ENCODE data around the gene NUP93. TPM values are rescaled to one million over a fixed set of nuclear protein-coding genes. Genes with fewer than 3 reads are reported as not detected.
"Not testable (repeated sequence)": the region's sequence is repeated elsewhere in the genome, so short reads cannot be mapped to it uniquely, and the experiment has no call there.

The NUP93 gene
- total and polyA plus RNA-seq, 2 donors from 2014 or later: 34.8 to 48.8 TPM

- no peak for DNase-seq
- intact Hi-C loops (cut with DNase I): no loop called here
- Histone ChIP-seq H3K4me1 (ENCODE audit: control insufficient read depth in 2 of 3, insufficient read depth in 2 of 3, low read depth in 1 of 3, low read length in 3 of 3) (no peaks in the 10 kb centered on the region), H3K36me3 (ENCODE audit: control insufficient read depth in 2 of 3, insufficient read depth in 3 of 3, low read length in 3 of 3) (no peaks in the 10 kb centered on the region), H3K4me3 (ENCODE audit: low read length in 3 of 3) (no peak overlapping the region), H3K9ac (ENCODE audit: low read length in 3 of 3) (no peak overlapping the region), H3K27me3 (ENCODE audit: control insufficient read depth, insufficient read depth, low read length) (no peaks in the 10 kb centered on the region), H3K9me3 (ENCODE audit: control insufficient read depth in 2 of 3, insufficient read depth in 1 of 3, low read length in 3 of 3) (no peaks in the 10 kb centered on the region), H3K27ac (ENCODE audit: low read depth in 2 of 2, low read length in 2 of 2) (no peak overlapping the region)
- TF ChIP-seq, protein P1, sequence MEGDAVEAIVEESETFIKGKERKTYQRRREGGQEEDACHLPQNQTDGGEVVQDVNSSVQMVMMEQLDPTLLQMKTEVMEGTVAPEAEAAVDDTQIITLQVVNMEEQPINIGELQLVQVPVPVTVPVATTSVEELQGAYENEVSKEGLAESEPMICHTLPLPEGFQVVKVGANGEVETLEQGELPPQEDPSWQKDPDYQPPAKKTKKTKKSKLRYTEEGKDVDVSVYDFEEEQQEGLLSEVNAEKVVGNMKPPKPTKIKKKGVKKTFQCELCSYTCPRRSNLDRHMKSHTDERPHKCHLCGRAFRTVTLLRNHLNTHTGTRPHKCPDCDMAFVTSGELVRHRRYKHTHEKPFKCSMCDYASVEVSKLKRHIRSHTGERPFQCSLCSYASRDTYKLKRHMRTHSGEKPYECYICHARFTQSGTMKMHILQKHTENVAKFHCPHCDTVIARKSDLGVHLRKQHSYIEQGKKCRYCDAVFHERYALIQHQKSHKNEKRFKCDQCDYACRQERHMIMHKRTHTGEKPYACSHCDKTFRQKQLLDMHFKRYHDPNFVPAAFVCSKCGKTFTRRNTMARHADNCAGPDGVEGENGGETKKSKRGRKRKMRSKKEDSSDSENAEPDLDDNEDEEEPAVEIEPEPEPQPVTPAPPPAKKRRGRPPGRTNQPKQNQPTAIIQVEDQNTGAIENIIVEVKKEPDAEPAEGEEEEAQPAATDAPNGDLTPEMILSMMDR (IDR thresholded peaks at IDR 0.05; ENCODE audit: borderline replicate concordance, extremely low read depth, insufficient read depth): no peak
- FAIRE-seq: no peak
Measured at GRCh38 chr16:56715126-56715525, 14.8 kb upstream of the NUP93 start.

GRCh38 chr16:56716761-56717160 lies 13.2 kb upstream of the NUP93 start:
- no peak overlapping the region for H3K9ac ChIP-seq (ENCODE audit: low read length in 3 of 3)
- TF ChIP-seq, protein P1 (IDR thresholded peaks at IDR 0.05; ENCODE audit: borderline replicate concordance, extremely low read depth, insufficient read depth): no peak
- no peaks in the 10 kb centered on the region for H3K4me1 ChIP-seq (ENCODE audit: control insufficient read depth in 2 of 3, insufficient read depth in 2 of 3, low read depth in 1 of 3, low read length in 3 of 3)
- no peak overlapping the region for H3K27ac ChIP-seq (ENCODE audit: low read depth in 2 of 2, low read length in 2 of 2)
- no peak for FAIRE-seq
- H3K9me3 ChIP-seq (ENCODE audit: control insufficient read depth in 2 of 3, insufficient read depth in 1 of 3, low read length in 3 of 3): no peaks in the 10 kb centered on the region
- H3K4me3 ChIP-seq (ENCODE audit: low read length in 3 of 3): no peak overlapping the region
- no peaks in the 10 kb centered on the region for H3K36me3 ChIP-seq (ENCODE audit: control insufficient read depth in 2 of 3, insufficient read depth in 3 of 3, low read length in 3 of 3)
- H3K27me3 ChIP-seq (ENCODE audit: control insufficient read depth, insufficient read depth, low read length): no peaks in the 10 kb centered on the region
- intact Hi-C loops (cut with DNase I): no loop called here
- DNase-seq: no peak

DNA sequence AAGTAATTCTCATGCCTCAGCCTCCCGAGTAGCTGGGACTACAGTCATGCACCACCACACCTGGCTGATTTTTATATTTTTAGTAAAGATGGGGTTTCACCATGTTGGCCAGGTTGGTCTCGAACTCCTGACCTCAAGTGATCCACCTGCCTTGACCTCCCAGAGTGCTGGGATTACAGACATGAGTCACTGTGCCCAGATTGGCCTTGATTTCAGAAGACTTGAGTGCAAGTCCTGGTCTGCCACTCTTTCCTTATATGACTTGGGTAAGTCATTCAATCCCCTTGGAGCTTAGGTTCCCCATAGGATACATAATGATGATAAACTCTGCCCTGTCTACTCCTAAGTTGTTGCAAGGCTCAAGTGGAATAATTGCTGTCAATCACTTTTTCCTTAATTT lies 12.4 kb upstream of the NUP93 start:
- H3K27me3 ChIP-seq (ENCODE audit: control insufficient read depth, insufficient read depth, low read length); H3K9ac ChIP-seq (ENCODE audit: low read length in 3 of 3); H3K36me3 ChIP-seq (ENCODE audit: control insufficient read depth in 2 of 3, insufficient read depth in 3 of 3, low read length in 3 of 3); H3K4me1 ChIP-seq (ENCODE audit: control insufficient read depth in 2 of 3, insufficient read depth in 2 of 3, low read depth in 1 of 3, low read length in 3 of 3); H3K9me3 ChIP-seq (ENCODE audit: control insufficient read depth in 2 of 3, insufficient read depth in 1 of 3, low read length in 3 of 3); DNase-seq; H3K4me3 ChIP-seq (ENCODE audit: low read length in 3 of 3); H3K27ac ChIP-seq (ENCODE audit: low read depth in 2 of 2, low read length in 2 of 2); intact Hi-C loops (cut with DNase I); FAIRE-seq: not testable (repeated sequence)

DNA sequence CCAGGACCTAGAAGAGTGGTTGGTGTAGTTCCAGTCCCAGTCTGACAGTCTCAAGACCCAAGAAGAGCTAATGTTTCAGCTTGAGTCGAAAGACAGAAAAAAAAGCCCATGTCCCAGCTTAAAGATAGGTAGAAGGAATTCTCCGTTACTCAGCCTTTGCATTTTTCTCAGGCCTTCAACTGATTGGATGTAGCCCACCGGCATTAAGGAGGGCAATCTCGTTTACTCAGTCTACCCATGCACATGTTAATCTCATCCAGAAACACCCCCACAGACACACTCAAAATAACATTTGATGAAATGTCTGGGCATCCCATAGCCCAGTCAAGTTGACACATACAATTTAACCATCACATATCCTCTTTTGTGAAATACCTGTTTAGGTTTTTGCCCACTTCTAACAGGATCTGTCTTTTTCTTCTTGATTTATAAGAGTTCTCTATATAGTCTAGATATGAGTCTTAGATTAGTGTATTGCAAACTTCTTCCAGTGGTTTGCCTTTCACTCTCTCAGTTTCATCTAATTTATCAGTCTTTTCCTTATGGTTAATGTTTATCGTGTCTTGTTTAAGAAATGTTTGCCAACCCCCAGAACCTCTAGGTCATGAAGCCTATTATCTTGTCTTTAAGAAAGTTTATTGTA lies 7.6 kb upstream of the NUP93 start:
- H3K4me3 ChIP-seq (ENCODE audit: low read length in 3 of 3): no peak overlapping the region
- FAIRE-seq (no peak), DNase-seq (no peak)
- TF ChIP-seq, protein P1 (IDR thresholded peaks at IDR 0.05; ENCODE audit: borderline replicate concordance, extremely low read depth, insufficient read depth): no peak
- intact Hi-C loops (cut with DNase I): no loop called here
- no peaks in the 10 kb centered on the region for H3K36me3 ChIP-seq (ENCODE audit: control insufficient read depth in 2 of 3, insufficient read depth in 3 of 3, low read length in 3 of 3)
- H3K9ac ChIP-seq (ENCODE audit: low read length in 3 of 3): no peak overlapping the region
- no peak overlapping the region for H3K27ac ChIP-seq (ENCODE audit: low read depth in 2 of 2, low read length in 2 of 2)
- H3K4me1 ChIP-seq (ENCODE audit: control insufficient read depth in 2 of 3, insufficient read depth in 2 of 3, low read depth in 1 of 3, low read length in 3 of 3): no peaks in the 10 kb centered on the region
- no peaks in the 10 kb centered on the region for H3K27me3 ChIP-seq (ENCODE audit: control insufficient read depth, insufficient read depth, low read length)
- no peaks in the 10 kb centered on the region for H3K9me3 ChIP-seq (ENCODE audit: control insufficient read depth in 2 of 3, insufficient read depth in 1 of 3, low read length in 3 of 3)
